Osteocyte (in vitro differentiated cells): ENCODE measurements around the gene BSPRY. TPM values are rescaled to one million over a fixed set of nuclear protein-coding genes. Genes with fewer than 3 reads are reported as not detected.
"Not testable (repeated sequence)": the region's sequence is repeated elsewhere in the genome, so short reads cannot be mapped to it uniquely, and the experiment has no call there.

ENCODE experiments used
- DNase-seq: peaks from one replicate; pipeline ENCODE4 v3.0.0; 2021; ENCODE audit warnings: mixed read lengths; ENCODE audit not compliant: unreplicated experiment; ENCODE audit errors: extremely low spot score
- H3K27ac Mint-ChIP-seq: one replicate; pipeline ENCODE4 v1.8.0; 2021; ENCODE audit warnings: mild to moderate bottlenecking, mixed read lengths; ENCODE audit not compliant: unreplicated experiment
- H3K27me3 Mint-ChIP-seq: one replicate; pipeline ENCODE4 v1.8.0; 2021; ENCODE audit warnings: mixed read lengths; ENCODE audit not compliant: unreplicated experiment
- H3K36me3 Mint-ChIP-seq: one replicate; pipeline ENCODE4 v1.8.0; 2021; ENCODE audit warnings: mixed read lengths; ENCODE audit not compliant: unreplicated experiment
- H3K4me1 Mint-ChIP-seq: one replicate; pipeline ENCODE4 v1.8.0; 2021; ENCODE audit warnings: mixed read lengths; ENCODE audit not compliant: unreplicated experiment
- H3K4me3 Mint-ChIP-seq: one replicate; pipeline ENCODE4 v1.8.0; 2021; ENCODE audit warnings: mild to moderate bottlenecking, moderate library complexity, mixed read lengths; ENCODE audit not compliant: unreplicated experiment
- H3K9me3 Mint-ChIP-seq: one replicate; pipeline ENCODE4 v1.8.0; 2021; ENCODE audit warnings: mixed read lengths; ENCODE audit not compliant: unreplicated experiment
- CTCF ChIP-seq: fragments of 200-600 bp; sonication (generic); IDR thresholded peaks from 2 replicates; pipeline ENCODE4 v1.5.0; 2021; ENCODE audit warnings: antibody characterized with exemption, mild to moderate bottlenecking, moderate library complexity
- total RNA-seq: library from RNA; stranded (reverse); gene quantifications from 2 replicates; pipeline ENCODE4 v1.2.1, GENCODE V29; 2021

The BSPRY gene
- total RNA-seq, 1 donor from 2014 or later, result not detected

GRCh38 chr9:113403646-113404045 is 54.3 kb downstream of the BSPRY start:
- Mint-ChIP-seq H3K27ac (no peak overlapping the region), H3K9me3 (no peaks in the 10 kb centered on the region), H3K4me3 (no peak overlapping the region), H3K27me3 (no peaks in the 10 kb centered on the region), H3K4me1 (peaks cover 18% of the 10 kb centered on the region), H3K36me3 (peaks cover 7% of the 10 kb centered on the region)
- no peak for DNase-seq
- no peak for TF ChIP-seq CTCF

GRCh38 chr9:113406353-113406752 is 57.0 kb downstream of the BSPRY start:
- not testable (repeated sequence) for DNase-seq, H3K27ac Mint-ChIP-seq, H3K9me3 Mint-ChIP-seq, H3K4me3 Mint-ChIP-seq, H3K27me3 Mint-ChIP-seq
- peaks cover 11% of the 10 kb centered on the region for H3K36me3 Mint-ChIP-seq
- peaks cover 22% of the 10 kb centered on the region for H3K4me1 Mint-ChIP-seq

GRCh38 chr9:113406873-113407511 is 57.7 kb downstream of the BSPRY start:
- H3K36me3 Mint-ChIP-seq, result peaks cover 11% of the 10 kb centered on the region
- DNase-seq, H3K27me3 Mint-ChIP-seq, H3K9me3 Mint-ChIP-seq: not testable (repeated sequence)
- peak; percentile 76 for TF ChIP-seq CTCF
- peak overlapping the region; percentile 0 for H3K4me3 Mint-ChIP-seq
- peaks cover 19% of the 10 kb centered on the region for H3K4me1 Mint-ChIP-seq
- H3K27ac Mint-ChIP-seq, result peak overlapping the region; percentile 57

GRCh38 chr9:113409481-113409880 is 60.1 kb downstream of the BSPRY start:
- no peak for TF ChIP-seq CTCF
- no peak for DNase-seq

GRCh38 chr9:113409883-113410206 is 60.5 kb downstream of the BSPRY start:
- no peak for DNase-seq
- Mint-ChIP-seq H3K9me3 (no peaks in the 10 kb centered on the region), H3K4me3 (peak overlapping the region; percentile 99), H3K27ac (peak overlapping the region; percentile 100), H3K36me3 (peaks cover 11% of the 10 kb centered on the region), H3K4me1 (peaks cover 19% of the 10 kb centered on the region), H3K27me3 (no peaks in the 10 kb centered on the region)
- no peak for TF ChIP-seq CTCF

More at GRCh38 chr9:113409481-113409880, 60.1 kb downstream of the BSPRY start:
- Mint-ChIP-seq H3K4me1 (peaks cover 19% of the 10 kb centered on the region), H3K4me3 (peak overlapping the region; percentile 99), H3K36me3 (peaks cover 11% of the 10 kb centered on the region), H3K27ac (peak overlapping the region; percentile 100), H3K9me3 (no peaks in the 10 kb centered on the region), H3K27me3 (no peaks in the 10 kb centered on the region)
